Prostate gland (tissue), 2 donors: ENCODE results near the gene RHBDF2. TPM values are rescaled to one million over a fixed set of nuclear protein-coding genes. Genes with fewer than 3 reads are reported as not detected.
A peak's percentile ranks its signal among the peaks of the same experiment; 100 is the strongest.

Experiments
- DNase-seq: peaks from one replicate; pipeline ENCODE4 v3.0.0-alpha.2; 2019; ENCODE audit warnings: low spot score
- H3K27ac ChIP-seq, 2 donors: fragments of 200-600 bp; sonication (generic); 2 replicates each; pipeline ENCODE4 v1.5.1; 2017 to 2019
- H3K27me3 ChIP-seq: fragments of 200-600 bp; sonication (generic); replicated peaks from 2 replicates; pipeline ENCODE4 v1.5.1; 2019; ENCODE audit not compliant: insufficient read depth
- H3K36me3 ChIP-seq, 2 donors: fragments of 200-600 bp; sonication (generic); 1 replicate in 1 of 2; 2 replicates in 1 of 2; pipeline versions ENCODE4 v1.5.1 to v1.8.1; 2017 to 2019
- H3K4me1 ChIP-seq: fragments of 200-600 bp; sonication (generic); replicated peaks from 2 replicates; pipeline ENCODE4 v1.5.1; 2019
- H3K4me3 ChIP-seq, 2 donors: fragments of 200-600 bp; sonication (generic); 2 replicates each; pipeline ENCODE4 v1.5.1; 2017 to 2019
- H3K9me3 ChIP-seq: fragments of 200-600 bp; sonication (generic); 2 replicates; pipeline ENCODE4 v1.5.1; 2017
- CTCF ChIP-seq, 4 experiments: fragments of 200-600 bp in 2 of 4; fragments of 450-650 bp in 2 of 4; sonication (generic) in 2 of 4; IDR thresholded peaks; 1 replicate in 3 of 4; 2 replicates in 1 of 4; pipeline ENCODE4 v1.5.1; 2016 to 2019; ENCODE audit warnings: antibody characterized with exemption in 4 of 4, mild to moderate bottlenecking in 2 of 4, moderate library complexity in 2 of 4
- POLR2A ChIP-seq: fragments of 450-650 bp; IDR thresholded peaks from one replicate; pipeline ENCODE4 v1.6.1; 2016; ENCODE audit warnings: antibody characterized with exemption, mild to moderate bottlenecking
- POLR2AphosphoS5 ChIP-seq: sonication (generic); formaldehyde crosslinking; IDR thresholded peaks from one replicate; pipeline ENCODE4 v1.6.1; 2017; ENCODE audit warnings: antibody characterized with exemption
- WGBS: methylation state at CpG from one replicate; pipeline ENCODE4 v1.1.5; 2018; 5-methylcytosine and 5-hydroxymethylcytosine counted together
- intact Hi-C: fragments of 100-400 bp; cut with DNase I; formaldehyde crosslinking; loops from one replicate; pipeline ENCODE4 v1.14.2; 2022
- total RNA-seq, 2 donors: library from RNA; depleted of rRNA; stranded (reverse); fragments of >200 nt; gene quantifications; one replicate each; pipeline ENCODE4 v1.1.0, GENCODE V29; 2016

Gene RHBDF2
- total RNA-seq, 2 donors from 2014 or later, result 29.9 to 31.1 TPM

GRCh38 chr17:76547642-76548202 is 46.5 kb upstream of the RHBDF2 start:
- Histone ChIP-seq H3K9me3 (no peaks in the 10 kb centered on the region), H3K27me3 (no peaks in the 10 kb centered on the region), H3K36me3 (no peaks in the 10 kb centered on the region), H3K27ac (no peak overlapping the region), H3K4me3 (no peak overlapping the region), H3K4me1 (no peaks in the 10 kb centered on the region)
- 85% methylated on average over 2 of the region's 2 CpGs for WGBS
- intact Hi-C loops, result no loop called here
- TF ChIP-seq POLR2AphosphoS5 (no peak), POLR2A (no peak), CTCF (IDR thresholded peaks at IDR 0.05) (no peak)
- no peak for DNase-seq

DNA sequence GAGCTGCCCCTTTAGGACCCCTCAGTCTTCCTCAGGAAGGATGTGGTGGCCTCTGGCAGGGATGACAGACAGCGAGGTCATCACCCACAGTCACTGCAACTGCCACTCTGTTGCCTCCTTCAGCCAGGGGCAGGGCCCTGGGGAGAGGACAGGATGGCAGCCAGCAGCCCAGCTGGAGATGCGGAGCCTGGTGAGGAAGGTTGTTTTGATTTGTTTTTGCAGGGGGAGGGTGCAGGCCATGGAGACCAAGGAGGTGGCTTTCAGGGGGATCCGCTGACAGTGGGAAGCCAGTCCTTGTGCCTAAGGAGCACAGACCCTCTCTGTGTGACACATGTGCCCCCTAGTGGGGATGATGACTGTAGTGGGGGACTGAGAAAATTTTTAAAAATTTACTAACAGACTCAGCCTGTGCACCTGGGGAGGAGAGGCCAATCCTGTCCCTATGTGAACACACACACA is 46.0 kb upstream of the RHBDF2 start:
- Histone ChIP-seq H3K9me3 (no peaks in the 10 kb centered on the region), H3K4me3 (no peak overlapping the region), H3K27ac (peak overlapping the region in 1 of 2 donors; percentile 4), H3K27me3 (no peaks in the 10 kb centered on the region), H3K4me1 (no peaks in the 10 kb centered on the region), H3K36me3 (no peaks in the 10 kb centered on the region)
- DNase-seq, result peak; percentile 52
- WGBS, result 44% methylated on average over 3 of the region's 3 CpGs
- intact Hi-C loops, result no loop called here
- peak; percentile 30 to 66 (median 60) for TF ChIP-seq CTCF (IDR thresholded peaks at IDR 0.05)
- TF ChIP-seq POLR2A, result no peak
- no peak for TF ChIP-seq POLR2AphosphoS5

DNA sequence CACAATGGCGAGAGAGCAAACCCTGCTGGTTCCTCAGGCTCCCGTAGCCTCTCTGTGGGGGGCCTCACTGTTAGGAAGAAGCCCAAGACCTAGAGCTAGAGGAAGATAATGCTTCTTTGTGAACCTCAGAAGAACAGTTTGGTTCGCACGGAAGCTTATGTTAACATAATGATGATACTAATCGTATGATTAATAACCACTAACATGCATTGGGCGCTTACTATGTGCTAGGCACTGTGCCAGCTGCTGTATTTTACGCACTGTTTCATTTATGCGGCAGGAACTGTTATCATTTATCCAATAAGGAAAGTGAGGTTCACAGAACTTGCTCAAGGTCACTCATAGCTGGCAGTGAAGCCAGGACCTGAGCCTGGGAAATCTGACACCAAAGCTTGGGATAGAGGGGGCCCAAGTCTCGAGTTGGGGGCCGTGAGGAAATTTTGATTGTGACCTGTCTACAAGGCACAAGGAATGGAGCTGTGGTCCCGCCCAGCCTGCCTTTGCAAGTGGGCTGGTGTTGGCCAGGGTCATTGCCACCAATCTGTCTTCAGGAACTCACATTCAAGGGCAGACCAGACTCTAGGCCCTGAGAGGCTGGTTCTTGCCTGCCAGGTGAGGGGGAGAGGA is 45.4 kb upstream of the RHBDF2 start:
- no peak for TF ChIP-seq POLR2AphosphoS5
- 36% methylated on average over 11 of the region's 11 CpGs for WGBS
- Histone ChIP-seq H3K27ac (peak overlapping the region; percentile 4 to 8), H3K4me3 (no peak overlapping the region), H3K27me3 (no peaks in the 10 kb centered on the region), H3K4me1 (no peaks in the 10 kb centered on the region), H3K36me3 (no peaks in the 10 kb centered on the region), H3K9me3 (no peaks in the 10 kb centered on the region)
- intact Hi-C loops, result no loop called here
- no peak for DNase-seq

DNA sequence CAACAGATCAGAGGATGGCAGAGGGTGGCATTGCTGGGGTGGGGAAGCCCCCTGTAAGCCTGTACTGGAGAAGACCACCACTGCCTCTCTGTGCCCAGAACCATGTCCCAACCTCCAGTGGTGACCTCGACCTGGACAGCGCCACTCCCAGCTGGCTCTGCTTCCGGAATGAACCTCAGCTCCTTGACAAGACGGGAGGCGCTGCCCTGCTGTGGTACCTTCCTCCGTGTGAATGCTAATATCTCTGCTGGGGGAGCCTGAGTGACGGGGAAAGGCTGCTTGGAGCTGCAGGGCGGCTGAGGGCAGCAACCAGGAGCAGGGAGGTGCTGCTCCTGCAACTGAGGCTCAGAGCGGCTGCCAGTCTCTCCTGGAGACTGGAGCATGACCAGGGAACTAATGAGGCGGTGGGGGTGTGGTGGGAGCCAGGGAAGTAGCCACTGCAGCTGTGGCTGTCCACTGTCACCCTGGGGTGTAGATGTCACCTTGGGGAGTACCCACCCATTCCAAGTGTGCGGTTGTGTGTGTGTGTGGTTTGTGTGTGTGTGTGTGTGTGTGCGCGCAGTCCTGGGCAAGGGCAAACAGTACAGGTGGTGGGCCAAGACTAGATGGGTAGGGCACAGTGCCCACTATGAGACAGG is 44.8 kb upstream of the RHBDF2 start:
- intact Hi-C loops, result no loop called here
- DNase-seq, result no peak
- Histone ChIP-seq H3K9me3 (no peaks in the 10 kb centered on the region), H3K4me1 (no peaks in the 10 kb centered on the region), H3K27me3 (no peaks in the 10 kb centered on the region), H3K4me3 (no peak overlapping the region), H3K36me3 (no peaks in the 10 kb centered on the region), H3K27ac (no peak overlapping the region)
- TF ChIP-seq CTCF (IDR thresholded peaks at IDR 0.05) (no peak), POLR2AphosphoS5 (no peak), POLR2A (no peak)
- WGBS, result 71% methylated on average over 13 of the region's 13 CpGs

DNA sequence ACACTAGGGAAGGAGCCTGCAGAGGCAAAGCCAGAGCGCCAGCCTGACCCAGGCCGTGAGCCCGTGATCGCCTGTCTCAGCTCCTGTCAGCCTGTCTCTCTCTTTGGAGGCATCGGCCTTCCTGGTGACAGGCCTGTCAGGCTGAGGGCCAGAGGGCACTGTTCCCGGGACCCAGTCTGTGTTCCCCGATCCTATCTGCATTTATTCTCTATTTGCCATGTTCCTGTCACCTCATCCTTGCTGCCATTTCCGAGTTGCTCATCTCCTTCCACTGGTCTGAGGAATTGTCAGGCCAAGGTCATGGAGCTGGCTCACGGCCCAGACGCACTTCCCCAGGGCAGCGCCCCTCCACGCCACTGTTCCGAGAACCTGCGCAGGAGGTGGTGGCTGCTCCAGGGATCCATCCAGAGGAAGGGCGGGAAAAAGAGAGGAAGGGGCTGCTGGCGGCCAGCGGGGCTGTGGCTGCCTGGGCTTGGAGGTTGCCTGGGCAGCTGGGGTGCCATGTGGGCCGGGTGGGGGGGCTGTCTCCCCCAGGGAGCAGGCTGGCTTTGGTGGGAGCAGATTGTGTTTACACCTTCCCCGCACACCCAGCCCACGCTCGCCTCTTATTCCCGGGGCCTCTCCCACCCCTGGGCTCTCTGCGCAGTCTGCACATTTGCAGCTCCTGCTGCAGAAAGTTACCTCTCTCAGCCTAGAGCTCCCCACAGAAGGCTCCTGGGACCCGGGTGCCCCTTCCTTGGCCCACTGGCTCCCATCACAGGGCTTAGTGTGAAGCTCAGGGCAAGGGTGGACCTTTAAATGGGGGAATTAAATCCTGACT is 43.5 kb upstream of the RHBDF2 start:
- no peak overlapping the region for H3K4me3 ChIP-seq
- H3K9me3 ChIP-seq, result no peaks in the 10 kb centered on the region
- 49% methylated on average over 24 of the region's 24 CpGs for WGBS
- H3K4me1 ChIP-seq, result peaks cover 4% of the 10 kb centered on the region
- no peak overlapping the region for H3K27ac ChIP-seq
- TF ChIP-seq POLR2AphosphoS5, result no peak
- TF ChIP-seq CTCF (IDR thresholded peaks at IDR 0.05), result no peak
- no peak for TF ChIP-seq POLR2A
- H3K27me3 ChIP-seq, result no peaks in the 10 kb centered on the region
- no peak for DNase-seq
- intact Hi-C loops, result no loop called here
- H3K36me3 ChIP-seq, result no peaks in the 10 kb centered on the region
